GM19372 (cell line): ENCODE measurements around the gene CCNB2.
"Not testable (repeated sequence)": the region's sequence is repeated elsewhere in the genome, so short reads cannot be mapped to it uniquely, and the experiment has no call there.

Source experiments
- ATAC-seq: cut with Tn5 transposase; IDR thresholded peaks from one replicate; pipeline ENCODE4 v1.9.1; 2021; ENCODE audit warnings: mild to moderate bottlenecking, low read depth, moderate library complexity; ENCODE audit not compliant: unreplicated experiment

CCNB2 gene

GRCh38 chr15:59162080-59162479, 57.1 kb downstream of the CCNB2 start:
- not testable (repeated sequence) for ATAC-seq

DNA sequence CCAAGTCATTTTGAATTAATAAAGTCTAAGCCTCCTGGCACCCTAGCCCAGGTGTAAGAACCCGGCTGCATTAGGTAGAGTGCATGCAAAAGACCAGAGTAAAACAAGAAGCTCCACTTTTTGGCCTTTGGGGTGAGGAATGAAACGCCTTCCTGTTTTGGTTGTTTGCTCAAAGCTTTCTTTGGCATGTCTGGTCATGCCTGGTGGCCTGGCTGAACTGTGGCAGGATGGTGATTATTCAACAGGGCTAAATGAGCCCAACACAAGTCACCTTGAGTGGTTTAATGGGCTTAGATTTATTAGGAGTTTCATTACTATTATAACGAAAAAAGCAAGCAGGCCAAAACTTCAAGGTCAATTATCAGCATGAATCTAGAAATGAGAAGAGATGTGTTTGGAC, 60.8 kb downstream of the CCNB2 start:
- ATAC-seq = no peak

DNA sequence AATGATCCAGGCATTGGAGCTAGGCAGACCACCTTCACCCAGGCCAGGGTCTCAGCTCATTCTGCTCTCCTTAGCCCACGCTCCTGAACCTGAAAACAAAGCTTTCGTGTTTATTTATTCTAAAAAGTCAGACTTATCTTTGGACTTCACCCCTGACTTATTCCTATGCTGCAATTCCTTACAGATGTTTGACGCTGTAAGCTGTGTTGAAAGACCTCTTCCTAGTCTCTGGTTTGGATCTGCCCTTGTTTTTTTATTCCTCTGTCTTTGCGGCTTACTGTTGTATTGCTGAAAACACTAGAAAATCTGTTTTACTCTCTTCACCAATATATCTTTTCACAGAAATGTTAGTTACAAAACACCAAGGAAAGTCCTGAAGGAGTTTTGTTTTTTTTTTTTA, 61.2 kb downstream of the CCNB2 start:
- ATAC-seq = no peak

DNA sequence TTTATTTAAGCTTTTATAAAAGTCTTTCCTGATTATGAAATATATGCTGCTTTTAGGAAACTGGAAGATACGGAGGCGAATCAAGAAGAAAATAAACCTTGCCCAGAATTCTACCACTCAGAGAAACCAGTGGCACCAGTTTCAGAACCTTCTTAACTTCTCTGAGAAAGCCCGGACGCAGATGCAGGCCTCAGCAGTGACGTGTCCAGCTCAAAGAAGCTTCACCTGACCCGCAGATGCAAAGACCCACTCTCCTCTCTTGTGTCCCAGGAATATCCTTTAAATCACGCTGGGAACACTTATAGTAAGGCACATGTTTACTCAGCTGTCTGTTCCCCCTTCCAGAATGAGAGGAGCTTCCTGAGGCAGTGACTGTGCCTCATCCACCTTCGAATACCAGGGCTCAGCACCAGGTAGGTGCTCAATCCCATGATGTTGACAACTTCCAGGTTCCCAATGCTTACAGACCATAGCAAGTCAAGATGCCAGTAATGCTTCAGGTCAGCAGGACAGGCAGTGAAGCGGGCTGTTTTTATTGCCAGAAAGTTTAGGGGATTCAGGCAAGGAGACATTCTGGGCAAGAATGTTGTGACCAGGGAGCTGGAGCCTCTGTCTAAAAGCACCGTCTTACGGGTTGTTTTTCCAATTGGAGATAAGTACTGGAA, 61.8 kb downstream of the CCNB2 start:
- ATAC-seq = no peak

DNA sequence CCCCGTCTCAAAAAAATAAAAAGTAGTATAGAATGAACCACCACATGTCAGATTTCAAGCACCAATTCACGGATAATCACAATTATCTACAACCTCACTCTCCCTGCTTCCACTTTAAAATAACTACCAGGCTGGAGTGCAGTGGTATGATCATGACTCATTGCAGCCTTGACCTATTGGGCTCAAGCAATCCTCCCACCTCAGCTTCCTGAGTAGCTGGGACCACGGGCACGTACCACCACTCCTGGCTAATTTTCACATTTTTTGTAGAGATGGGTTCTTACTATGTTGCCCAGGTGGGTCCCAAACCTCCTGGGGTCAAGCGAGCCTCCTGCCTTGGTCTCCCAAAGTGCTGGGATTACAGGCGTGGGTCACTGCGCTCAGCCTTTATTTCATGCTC, 63.6 kb downstream of the CCNB2 start:
- no peak for ATAC-seq

GRCh38 chr15:59169251-59169708, 64.3 kb downstream of the CCNB2 start:
- no peak for ATAC-seq

DNA sequence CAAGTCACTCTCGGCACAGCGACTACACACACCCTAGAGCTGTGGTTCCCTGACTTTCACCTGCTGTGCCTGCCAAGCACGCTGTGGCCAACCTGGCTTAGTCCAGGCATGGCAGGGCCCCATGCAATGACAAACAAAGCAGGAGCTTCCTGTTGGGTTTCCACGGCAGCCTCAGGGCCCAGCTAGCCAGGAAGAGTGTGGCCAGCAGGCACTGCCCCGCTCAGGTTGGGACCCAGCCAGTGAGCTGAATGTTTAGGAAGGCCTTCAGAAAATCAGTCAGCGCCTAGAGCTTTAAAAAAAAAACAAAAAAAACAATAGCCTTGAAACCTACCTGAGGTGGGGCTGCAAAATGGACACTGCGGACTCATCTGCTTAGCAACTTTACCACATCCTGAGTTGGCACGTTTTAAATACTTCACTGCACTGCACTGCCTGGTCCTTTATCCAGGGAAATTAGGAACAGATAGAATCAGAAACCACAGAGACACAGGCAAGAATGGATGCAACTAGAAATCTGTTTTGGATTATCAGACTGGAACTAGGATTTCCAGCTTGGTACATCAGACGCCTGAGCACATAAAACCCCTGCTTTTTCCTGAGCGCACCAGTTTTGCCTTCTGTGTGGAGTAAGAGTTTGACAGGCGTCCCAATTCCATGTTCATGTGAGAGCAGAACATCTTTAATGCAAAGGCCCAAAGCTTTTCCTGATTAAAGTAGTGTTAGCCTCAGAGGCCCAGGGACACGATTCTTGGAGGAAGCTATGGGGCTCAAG, 65.5 kb downstream of the CCNB2 start:
- no peak for ATAC-seq

- no peak for ATAC-seq
Measured at GRCh38 chr15:59171067-59171397, 66.1 kb downstream of the CCNB2 start.

DNA sequence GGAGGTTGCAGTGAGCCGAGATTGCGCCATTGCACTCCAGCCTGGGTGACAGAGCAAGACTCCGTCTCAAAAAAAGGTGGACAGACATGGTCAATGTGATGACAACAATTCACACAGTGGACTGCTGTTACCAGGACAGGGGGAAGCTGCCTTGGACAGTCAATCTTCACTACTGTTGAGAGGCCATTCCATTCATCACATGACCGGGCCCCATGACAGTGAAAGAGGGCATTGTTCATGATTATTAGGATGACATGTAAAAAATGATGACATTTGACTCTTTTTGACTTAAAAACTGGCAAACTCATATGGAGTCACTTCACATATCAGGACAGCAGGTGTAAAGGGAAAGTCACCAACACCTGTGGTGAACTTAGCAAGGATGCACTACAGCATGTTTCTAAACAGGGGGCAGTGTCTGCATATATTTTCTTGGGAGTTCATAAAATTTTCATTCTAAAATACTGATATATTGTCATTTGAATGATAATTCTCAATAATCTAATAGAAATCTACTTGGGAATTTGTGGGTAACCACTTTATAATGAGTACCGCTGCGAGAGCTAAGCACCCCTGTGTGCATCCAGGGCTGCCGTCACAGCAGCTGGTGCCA, 67.4 kb downstream of the CCNB2 start:
- no peak for ATAC-seq

GRCh38 chr15:59173194-59173593, 68.2 kb downstream of the CCNB2 start:
- no peak for ATAC-seq

- no peak for ATAC-seq
Measured at GRCh38 chr15:59174151-59174834, 69.3 kb downstream of the CCNB2 start.
